HepG2 (cell line): ENCODE data around the gene STX1B. TPM values are rescaled to one million over a fixed set of nuclear protein-coding genes. Genes with fewer than 3 reads are reported as not detected.

Experiments
- DPF2 ChIP-seq: sonication (generic); formaldehyde crosslinking; IDR thresholded peaks from 2 replicates; pipeline ENCODE4 v1.4.0; 2020; ENCODE audit warnings: mild to moderate bottlenecking, low read depth, missing genetic modification reagents, borderline replicate concordance
- FOXK2 ChIP-seq: fragments of 450-650 bp; IDR thresholded peaks from 2 replicates; pipeline ENCODE4 v1.6.1; 2016
- GATAD2A ChIP-seq: IDR thresholded peaks from 2 replicates; pipeline ENCODE4 v1.6.1; 2016
- HNF1B ChIP-seq: sonication (generic); formaldehyde crosslinking; IDR thresholded peaks from 2 replicates; pipeline ENCODE4 v1.5.1; 2020; ENCODE audit warnings: mild to moderate bottlenecking, moderate library complexity, missing genetic modification reagents
- HOXA3 ChIP-seq: sonication (generic); formaldehyde crosslinking; IDR thresholded peaks from 2 replicates; pipeline ENCODE4 v1.5.0; 2020; ENCODE audit warnings: missing genetic modification reagents
- KLF15 ChIP-seq: sonication (generic); formaldehyde crosslinking; IDR thresholded peaks from 2 replicates; pipeline ENCODE4 v1.8.1; 2023; ENCODE audit warnings: borderline replicate concordance, mild to moderate bottlenecking, inconsistent platforms, missing genetic modification reagents, mixed read lengths
- NFE2L2 ChIP-seq: fragments of 150-350 bp; IDR thresholded peaks from 2 replicates; pipeline ENCODE4 v1.6.1; 2014; ENCODE audit warnings: low read length
- NFIC ChIP-seq: IDR thresholded peaks from 2 replicates; pipeline ENCODE4 v1.6.1; 2012; ENCODE audit warnings: mild to moderate bottlenecking, low read length, inconsistent platforms
- PAX8 ChIP-seq: sonication (generic); formaldehyde crosslinking; IDR thresholded peaks from 2 replicates; pipeline ENCODE4 v1.8.0; 2022; ENCODE audit warnings: mild to moderate bottlenecking, missing genetic modification reagents, borderline replicate concordance
- RAD51 ChIP-seq: fragments of 450-650 bp; IDR thresholded peaks from 2 replicates; pipeline ENCODE4 v1.6.1; 2016; ENCODE audit warnings: borderline replicate concordance
- SATB2 ChIP-seq: sonication (generic); formaldehyde crosslinking; IDR thresholded peaks from 2 replicates; pipeline ENCODE4 v1.5.0; 2020; ENCODE audit warnings: missing genetic modification reagents
- SIX1 ChIP-seq: sonication (generic); formaldehyde crosslinking; IDR thresholded peaks from 2 replicates; pipeline ENCODE4 v1.4.0; 2020; ENCODE audit warnings: missing genetic modification reagents, borderline replicate concordance
- TAF1 ChIP-seq: sonication (generic); formaldehyde crosslinking; IDR thresholded peaks from 2 replicates; pipeline ENCODE4 v1.4.0; 2020; ENCODE audit warnings: missing genetic modification reagents
- TFE3 ChIP-seq: IDR thresholded peaks from 2 replicates; pipeline ENCODE4 v1.6.1; 2016
- TGIF2 ChIP-seq: IDR thresholded peaks from 2 replicates; pipeline ENCODE4 v1.6.1; 2016; ENCODE audit warnings: control low read depth, missing compliant biosample characterization
- TRIM24 ChIP-seq: sonication (generic); formaldehyde crosslinking; IDR thresholded peaks from 2 replicates; pipeline ENCODE4 v1.8.0; 2022; ENCODE audit warnings: mild to moderate bottlenecking, missing genetic modification reagents
- ZBTB20 ChIP-seq: sonication (generic); formaldehyde crosslinking; IDR thresholded peaks from 2 replicates; pipeline ENCODE4 v1.8.1; 2023; ENCODE audit warnings: missing genetic modification reagents, low read depth, mild to moderate bottlenecking, borderline replicate concordance
- ZMYM3 ChIP-seq: sonication (generic); formaldehyde crosslinking; IDR thresholded peaks from 2 replicates; pipeline ENCODE4 v1.5.1; 2020; ENCODE audit warnings: mild to moderate bottlenecking, missing genetic modification reagents
- ZNF274 ChIP-seq: sonication (generic); formaldehyde crosslinking; IDR thresholded peaks from 2 replicates; pipeline ENCODE4 v1.5.1; 2020; ENCODE audit warnings: mild to moderate bottlenecking, missing genetic modification reagents
- ZNF382 ChIP-seq: sonication (generic); formaldehyde crosslinking; IDR thresholded peaks from 2 replicates; pipeline ENCODE4 v1.5.0; 2020; ENCODE audit warnings: missing genetic modification reagents, mild to moderate bottlenecking, borderline replicate concordance
- ZNF510 ChIP-seq: sonication (generic); formaldehyde crosslinking; IDR thresholded peaks from 2 replicates; pipeline ENCODE4 v1.4.0; 2020; ENCODE audit warnings: low read depth, mild to moderate bottlenecking, missing genetic modification reagents
- ZNF652 ChIP-seq: IDR thresholded peaks from 2 replicates; pipeline ENCODE4 v1.6.1; 2016; ENCODE audit warnings: low read depth, borderline replicate concordance
- ZNF879 ChIP-seq: sonication (generic); formaldehyde crosslinking; IDR thresholded peaks from 2 replicates; pipeline ENCODE4 v1.8.1; 2023; ENCODE audit warnings: missing genetic modification reagents
- polyA plus RNA-seq, 8 experiments: library from polyadenylated mRNA; depleted of rRNA in 3 of 8; stranded (reverse) in 7 of 8; unstranded in 1 of 8; fragments of >200 nt; fragmentation: Illumina TruSeq in 4 of 8; extraction: Trizol in 4 of 8; gene quantifications; 2 replicates each; pipeline versions ENCODE4 v1.2.1 to v1.2.3, GENCODE V29; 2011 to 2016; ENCODE audit warnings: low read depth in 4 of 8, missing spikeins in 1 of 8, mixed read lengths in 1 of 8; ENCODE audit not compliant: insufficient read depth in 1 of 8
- total RNA-seq, 5 experiments: library from RNA; depleted of rRNA; stranded (reverse); fragments of >200 nt; fragmentation: Illumina TruSeq; extraction: Trizol; gene quantifications; 2 replicates each; pipeline ENCODE4 v1.2.3, GENCODE V29; 2016; ENCODE audit warnings: low read depth in 1 of 5
- TF ChIP-seq, protein P1 (sequence below): sonication (generic); formaldehyde crosslinking; IDR thresholded peaks from 2 replicates; pipeline ENCODE4; 2020; ENCODE audit warnings: missing genetic modification reagents, mild to moderate bottlenecking, borderline replicate concordance
- TF ChIP-seq, protein P2 (sequence below): sonication (generic); formaldehyde crosslinking; conservative IDR thresholded peaks from 2 replicates; pipeline ENCODE4 v1.4.0; 2020; ENCODE audit warnings: missing genetic modification reagents

Gene STX1B
- total and polyA plus RNA-seq, 2 of the 13 experiments (the other 11 are each of a cell fraction or from before 2014, with no cell fraction given) = 2.1 to 3.0 TPM

GRCh38 chr16:30996324-30996984 lies 14.0 kb downstream of the STX1B start (continued):
- TF ChIP-seq, protein P1, sequence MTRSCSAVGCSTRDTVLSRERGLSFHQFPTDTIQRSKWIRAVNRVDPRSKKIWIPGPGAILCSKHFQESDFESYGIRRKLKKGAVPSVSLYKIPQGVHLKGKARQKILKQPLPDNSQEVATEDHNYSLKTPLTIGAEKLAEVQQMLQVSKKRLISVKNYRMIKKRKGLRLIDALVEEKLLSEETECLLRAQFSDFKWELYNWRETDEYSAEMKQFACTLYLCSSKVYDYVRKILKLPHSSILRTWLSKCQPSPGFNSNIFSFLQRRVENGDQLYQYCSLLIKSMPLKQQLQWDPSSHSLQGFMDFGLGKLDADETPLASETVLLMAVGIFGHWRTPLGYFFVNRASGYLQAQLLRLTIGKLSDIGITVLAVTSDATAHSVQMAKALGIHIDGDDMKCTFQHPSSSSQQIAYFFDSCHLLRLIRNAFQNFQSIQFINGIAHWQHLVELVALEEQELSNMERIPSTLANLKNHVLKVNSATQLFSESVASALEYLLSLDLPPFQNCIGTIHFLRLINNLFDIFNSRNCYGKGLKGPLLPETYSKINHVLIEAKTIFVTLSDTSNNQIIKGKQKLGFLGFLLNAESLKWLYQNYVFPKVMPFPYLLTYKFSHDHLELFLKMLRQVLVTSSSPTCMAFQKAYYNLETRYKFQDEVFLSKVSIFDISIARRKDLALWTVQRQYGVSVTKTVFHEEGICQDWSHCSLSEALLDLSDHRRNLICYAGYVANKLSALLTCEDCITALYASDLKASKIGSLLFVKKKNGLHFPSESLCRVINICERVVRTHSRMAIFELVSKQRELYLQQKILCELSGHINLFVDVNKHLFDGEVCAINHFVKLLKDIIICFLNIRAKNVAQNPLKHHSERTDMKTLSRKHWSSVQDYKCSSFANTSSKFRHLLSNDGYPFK (CRISPR knock-in tag) = no peak
- TF ChIP-seq TGIF2 (CRISPR knock-in tag) (0 out of 2 replicates have a peak, but pooled peaks have one; percentile 55), SATB2 (CRISPR knock-in tag) (no peak), GATAD2A (CRISPR knock-in tag) (no peak; the same call in 1 of the 2 replicates), ZNF274 (CRISPR knock-in tag) (peak; percentile 29; the same call in 1 of the 2 replicates), ZMYM3 (CRISPR knock-in tag) (peak; percentile 96), DPF2 (CRISPR knock-in tag) (no peak), NFE2L2 (no peak), KLF15 (CRISPR knock-in tag) (no peak), HNF1B (CRISPR knock-in tag) (peak; percentile 57; the same call in 1 of the 2 replicates), ZBTB20 (CRISPR knock-in tag) (no peak; the same call in 1 of the 2 replicates), ZNF510 (CRISPR knock-in tag) (no peak), TAF1 (CRISPR knock-in tag) (peak; percentile 55), ZNF652 (peak; percentile 24; the same call in 1 of the 2 replicates), RAD51 (no peak), NFIC (0 out of 2 replicates have a peak, but pooled peaks have one; percentile 68), TFE3 (no peak), FOXK2 (no peak), PAX8 (CRISPR knock-in tag) (no peak), ZNF382 (no peak), ZNF879 (CRISPR knock-in tag) (no peak), TRIM24 (CRISPR knock-in tag) (no peak), HOXA3 (peak; percentile 55; the same call in 1 of the 2 replicates), SIX1 (CRISPR knock-in tag) (no peak; the same call in 1 of the 2 replicates)
- TF ChIP-seq, protein P2, sequence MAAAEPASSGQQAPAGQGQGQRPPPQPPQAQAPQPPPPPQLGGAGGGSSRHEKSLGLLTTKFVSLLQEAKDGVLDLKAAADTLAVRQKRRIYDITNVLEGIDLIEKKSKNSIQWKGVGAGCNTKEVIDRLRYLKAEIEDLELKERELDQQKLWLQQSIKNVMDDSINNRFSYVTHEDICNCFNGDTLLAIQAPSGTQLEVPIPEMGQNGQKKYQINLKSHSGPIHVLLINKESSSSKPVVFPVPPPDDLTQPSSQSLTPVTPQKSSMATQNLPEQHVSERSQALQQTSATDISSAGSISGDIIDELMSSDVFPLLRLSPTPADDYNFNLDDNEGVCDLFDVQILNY (CRISPR knock-in tag) = no peak
